ENCODE measurements around the gene MAT2A. TPM values are rescaled to one million over a fixed set of nuclear protein-coding genes. Genes with fewer than 3 reads are reported as not detected.
A peak's percentile ranks its signal among the peaks of the same experiment; 100 is the strongest.

Gene MAT2A
- total and polyA plus RNA-seq, 2 of the 8 experiments (the other 6 are each of a cell fraction or from before 2014, with no cell fraction given), result 255 to 307 TPM

GRCh38 chr2:85584857-85585780, 46.2 kb downstream of the MAT2A start (continued):
- TF ChIP-seq JUN (IDR thresholded peaks at IDR 0.05; ENCODE audit: low read depth, low read length) (no peak), YY1 (IDR thresholded peaks at IDR 0.05; ENCODE audit: low read depth, low read length) (no peak), CTCF (IDR thresholded peaks at IDR 0.05; ENCODE audit: control extremely low read depth in 1 of 3, insufficient read depth in 1 of 3, low read depth in 1 of 3, low read length in 3 of 3) (no peak), POU5F1 (IDR thresholded peaks at IDR 0.05; ENCODE audit: low read depth, low read length) (no peak), POLR2AphosphoS5 (IDR thresholded peaks at IDR 0.05; ENCODE audit: low read depth, low read length) (no peak), TBP (IDR thresholded peaks at IDR 0.05; ENCODE audit: low read depth, low read length) (no peak), TAF7 (optimal IDR thresholded peaks at IDR 0.05; ENCODE audit: borderline replicate concordance, low read depth, low read length) (no peak), SUZ12 (IDR thresholded peaks at IDR 0.05; ENCODE audit: low read length) (0 out of 2 replicates have a peak, but pooled peaks have one; percentile 19), HDAC6 (IDR thresholded peaks at IDR 0.05; ENCODE audit: low read depth, low read length) (no peak)

Data from H1 (cell line).